Keratinocyte (primary cell): Measurements from ENCODE around the gene LRRN2. TPM values are rescaled to one million over a fixed set of nuclear protein-coding genes. Genes with fewer than 3 reads are reported as not detected.

Source experiments
- DNase-seq: peaks from one replicate; pipeline ENCODE4 v3.0.0-alpha.2; 2011; ENCODE audit warnings: low read depth, missing footprints, low spot score
- FAIRE-seq: peaks from 2 replicates; lab custom pipeline; 2011; peaks lifted over from hg19 to GRCh38; lab: Jason Lieb, UNC
- H2AFZ ChIP-seq: 2 replicates; pipeline ENCODE4 v1.6.0; 2012; ENCODE audit warnings: low read length, control low read depth, inconsistent platforms; ENCODE audit not compliant: control insufficient read depth
- H3K27ac ChIP-seq: 2 replicates; pipeline ENCODE4 v1.5.1; 2011; ENCODE audit warnings: low read length; ENCODE audit not compliant: control insufficient read depth, insufficient read depth
- H3K27me3 ChIP-seq: 3 replicates; pipeline ENCODE4 v1.6.0; 2011; ENCODE audit warnings: low read length; ENCODE audit not compliant: control insufficient read depth, insufficient read depth; ENCODE audit errors: extremely low read depth
- H3K36me3 ChIP-seq, 2 experiments: 2 replicates in 1 of 2; 3 replicates in 1 of 2; pipeline ENCODE4 v1.5.1; 2011; ENCODE audit warnings: low read length in 2 of 2, mild to moderate bottlenecking in 1 of 2; ENCODE audit not compliant: control insufficient read depth in 2 of 2, insufficient read depth in 2 of 2; ENCODE audit errors: extremely low read depth in 1 of 2
- H3K4me1 ChIP-seq: 3 replicates; pipeline ENCODE4 v1.5.1; 2011; ENCODE audit warnings: low read length; ENCODE audit not compliant: control insufficient read depth, insufficient read depth; ENCODE audit errors: extremely low read depth
- H3K4me2 ChIP-seq: 3 replicates; pipeline ENCODE4 v1.6.0; 2011; ENCODE audit warnings: low read depth, low read length; ENCODE audit not compliant: control insufficient read depth, insufficient read depth; ENCODE audit errors: extremely low read depth
- H3K4me3 ChIP-seq, 3 experiments: fragments of 200-600 bp in 1 of 3; sonication (generic) in 1 of 3; 2 replicates in 2 of 3; 3 replicates in 1 of 3; pipeline ENCODE4 v1.5.1; 2011 to 2016; ENCODE audit warnings: low read length in 3 of 3, mild to moderate bottlenecking in 3 of 3, control low read depth in 2 of 3, inconsistent platforms in 1 of 3, low read depth in 1 of 3, mixed read lengths in 1 of 3, mixed run types in 1 of 3, moderate library complexity in 1 of 3; ENCODE audit not compliant: control insufficient read depth in 2 of 3, insufficient read depth in 2 of 3; ENCODE audit errors: extremely low read depth in 1 of 3
- H3K79me2 ChIP-seq: 2 replicates; pipeline ENCODE4 v1.6.0; 2012; ENCODE audit warnings: low read length; ENCODE audit not compliant: control insufficient read depth, insufficient read depth
- H3K9ac ChIP-seq: 3 replicates; pipeline ENCODE4 v1.6.0; 2011; ENCODE audit warnings: low read length; ENCODE audit not compliant: control insufficient read depth, insufficient read depth; ENCODE audit errors: extremely low read depth
- H3K9me1 ChIP-seq: 3 replicates; pipeline ENCODE4 v1.6.0; 2011; ENCODE audit warnings: low read length; ENCODE audit not compliant: control insufficient read depth, insufficient read depth; ENCODE audit errors: extremely low read depth
- H3K9me3 ChIP-seq: 2 replicates; pipeline ENCODE4 v1.5.1; 2012; ENCODE audit warnings: low read depth, low read length; ENCODE audit not compliant: control insufficient read depth
- H4K20me1 ChIP-seq: 3 replicates; pipeline ENCODE4 v1.6.0; 2011; ENCODE audit warnings: low read length; ENCODE audit not compliant: control insufficient read depth, insufficient read depth; ENCODE audit errors: extremely low read depth
- CTCF ChIP-seq, 3 experiments: IDR thresholded peaks in 1 of 3; conservative IDR thresholded peaks in 1 of 3; optimal IDR thresholded peaks in 1 of 3; 2 replicates in 2 of 3; 3 replicates in 1 of 3; pipeline versions ENCODE3 to v1.5.1; 2011; ENCODE audit warnings: low read length in 3 of 3, mild to moderate bottlenecking in 3 of 3, moderate library complexity in 2 of 3, control low read depth in 1 of 3, inconsistent platforms in 1 of 3; ENCODE audit not compliant: insufficient read depth in 2 of 3; ENCODE audit errors: extremely low read depth in 1 of 3
- EZH2 ChIP-seq: IDR thresholded peaks from one replicate; pipeline ENCODE4 v1.6.1; 2012; ENCODE audit warnings: inconsistent platforms, mild to moderate bottlenecking, low read length, moderate library complexity
- dilution Hi-C: fragments of 300-500 bp; cut with MboI; formaldehyde crosslinking; loops from one replicate; pipeline ENCODE4 v1.7.0; 2020; ENCODE audit warnings: low sequenced_read_pairs; ENCODE audit not compliant: extremely low pct_ligation_motif_present
- polyA plus RNA-seq, 5 experiments: library from polyadenylated mRNA; depleted of rRNA in 3 of 5; stranded (reverse) in 3 of 5; stranded (forward) in 1 of 5; unstranded in 1 of 5; fragments of >200 nt; gene quantifications; 1 replicate in 1 of 5; 2 replicates in 3 of 5; 3 replicates in 1 of 5; pipeline versions ENCODE4 v1.2.1 to v1.2.3, GENCODE V29; 2011 to 2012; ENCODE audit warnings: missing spikeins in 2 of 5, low read depth in 1 of 5, low replicate concordance in 1 of 5

LRRN2 gene
- polyA plus RNA-seq, 1 donor (not counting 4 experiments of a cell fraction or from before 2014, with no cell fraction given): not detected

DNA sequence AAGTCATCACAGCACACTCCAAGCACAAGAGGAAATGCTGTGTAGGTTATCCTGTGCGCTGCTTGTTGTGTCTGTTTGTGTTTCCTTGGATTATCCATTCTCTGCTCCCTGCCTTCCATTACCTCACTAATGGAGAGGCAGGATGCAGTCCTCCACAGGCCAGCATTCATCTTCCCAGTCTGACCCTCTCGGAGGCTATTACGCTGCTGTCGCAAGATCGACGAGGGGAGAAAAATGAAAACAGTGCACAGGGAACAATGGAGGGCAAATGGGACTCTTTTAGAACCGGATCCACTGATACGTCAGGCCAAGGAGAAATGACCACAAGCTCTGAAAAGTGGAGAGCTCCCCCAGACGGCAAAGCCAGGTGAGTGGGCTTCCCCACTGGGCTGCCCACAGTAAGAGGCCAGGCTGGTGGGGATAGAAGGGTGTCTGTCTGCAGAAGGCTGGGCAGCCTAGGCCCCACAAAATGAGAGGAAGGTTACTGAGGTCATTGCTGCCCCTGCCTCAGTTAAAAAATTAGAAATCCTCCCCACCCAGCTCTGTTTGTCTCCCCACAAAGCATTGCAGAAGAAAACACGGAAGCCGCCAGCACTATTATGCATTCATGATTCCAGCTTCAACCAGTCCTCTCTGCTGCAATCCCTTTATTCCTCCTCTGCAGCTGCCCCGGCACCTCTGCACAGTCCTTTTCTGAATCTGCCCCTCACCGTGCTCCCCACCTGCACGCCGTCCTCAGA is 21.7 kb downstream of the LRRN2 start:
- dilution Hi-C loops: no loop called here
- H3K36me3 ChIP-seq: no peaks in the 10 kb centered on the region
- H3K9me1 ChIP-seq: no peaks in the 10 kb centered on the region
- H3K4me1 ChIP-seq: no peaks in the 10 kb centered on the region
- H3K9ac ChIP-seq: no peak overlapping the region
- H3K79me2 ChIP-seq: no peaks in the 10 kb centered on the region
- H3K9me3 ChIP-seq: no peaks in the 10 kb centered on the region
- H3K27ac ChIP-seq: no peak overlapping the region
- DNase-seq: no peak
- H3K4me2 ChIP-seq: no peak overlapping the region
- H3K27me3 ChIP-seq: peaks cover 12% of the 10 kb centered on the region
- no peak for FAIRE-seq
- TF ChIP-seq CTCF (optimal IDR thresholded peaks at IDR 0.05 in 1 of 3, IDR thresholded peaks at IDR 0.05 in 1 of 3, conservative IDR thresholded peaks at IDR 0.05 in 1 of 3; ENCODE audit: extremely low read depth in 1 of 3, insufficient read depth in 2 of 3, low read length in 3 of 3) (no peak), EZH2 (no peak)
- H4K20me1 ChIP-seq: no peaks in the 10 kb centered on the region
- H3K4me3 ChIP-seq: no peak overlapping the region
- no peak overlapping the region for H2AFZ ChIP-seq

GRCh38 chr1:204662530-204662929 is 23.0 kb downstream of the LRRN2 start:
- Histone ChIP-seq H3K79me2 (no peaks in the 10 kb centered on the region), H3K27ac (no peak overlapping the region), H3K4me3 (no peak overlapping the region), H3K36me3 (no peaks in the 10 kb centered on the region), H3K27me3 (peaks cover 12% of the 10 kb centered on the region), H4K20me1 (no peaks in the 10 kb centered on the region), H3K4me2 (no peak overlapping the region), H3K9me1 (no peaks in the 10 kb centered on the region), H3K4me1 (no peaks in the 10 kb centered on the region), H3K9me3 (no peaks in the 10 kb centered on the region), H2AFZ (no peak overlapping the region), H3K9ac (no peak overlapping the region)
- FAIRE-seq (no peak), DNase-seq (no peak)
- dilution Hi-C loops: no loop called here
- TF ChIP-seq CTCF (optimal IDR thresholded peaks at IDR 0.05 in 1 of 3, IDR thresholded peaks at IDR 0.05 in 1 of 3, conservative IDR thresholded peaks at IDR 0.05 in 1 of 3; ENCODE audit: extremely low read depth in 1 of 3, insufficient read depth in 2 of 3, low read length in 3 of 3) (no peak), EZH2 (no peak)
